ENCODE data around the gene HOXB13. TPM values are rescaled to one million over a fixed set of nuclear protein-coding genes. Genes with fewer than 3 reads are reported as not detected.
A peak's percentile ranks its signal among the peaks of the same experiment; 100 is the strongest.

The HOXB13 gene
- total and polyA plus RNA-seq, 2 of the 13 experiments (the other 11 are each of a cell fraction or from before 2014, with no cell fraction given): not detected

DNA sequence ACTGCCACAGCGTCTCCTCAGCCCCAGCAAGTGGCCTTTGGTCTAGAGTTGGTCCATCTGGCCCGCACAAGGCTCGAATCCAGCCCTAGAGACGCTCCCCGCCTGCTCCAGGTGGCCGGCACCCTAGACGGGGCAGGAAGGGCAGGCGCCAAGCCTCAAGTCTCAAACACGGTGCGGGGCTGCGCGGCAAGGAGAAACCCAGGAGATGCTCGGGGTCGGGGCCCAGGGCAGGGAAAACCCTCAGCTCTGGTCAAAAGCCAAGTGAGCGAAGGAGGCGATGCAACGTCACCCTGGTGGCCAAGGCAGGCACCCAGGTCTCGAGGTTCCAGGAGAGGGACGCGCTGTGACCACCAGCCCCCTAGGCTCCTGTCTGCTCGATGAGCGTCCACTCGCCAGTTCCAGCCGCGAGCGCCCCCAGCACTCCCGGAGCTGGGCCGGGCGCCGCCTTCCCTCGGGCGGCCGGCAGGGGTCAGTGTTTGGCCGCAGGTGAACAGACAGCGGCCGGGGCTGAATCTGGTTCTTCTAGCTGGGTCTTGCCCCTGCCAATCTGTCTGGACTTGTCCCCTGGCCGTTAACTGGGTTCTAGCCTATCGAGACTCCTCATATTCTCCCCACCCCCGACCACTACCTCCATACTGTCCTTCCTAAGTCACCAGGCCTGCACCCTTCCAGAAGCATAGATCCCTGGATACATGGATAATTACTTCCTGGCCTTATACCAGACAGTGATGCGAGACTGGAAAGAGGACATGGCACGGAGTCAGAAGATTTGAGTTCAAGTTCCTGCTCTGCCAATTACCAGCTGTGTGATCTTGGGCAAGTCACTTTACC is 50.2 kb downstream of the HOXB13 start:
- H2AFZ ChIP-seq (ENCODE audit: low read length): no peak overlapping the region
- H4K20me1 ChIP-seq (ENCODE audit: insufficient read depth, low read length): no peaks in the 10 kb centered on the region
- CTCF ChIA-PET (ENCODE audit: low intra/inter-chr PET ratio, low total read pairs): interaction anchor here (1.2 to 2.9 kb wide), 4 partner anchors 113 to 206 kb away, joined by 3 to 30 read pairs (median 14); no protein-coding TSS in a partner anchor
- no TSS peak for BruUV-seq (replicated peaks)
- no peaks in the 10 kb centered on the region for H3K79me2 ChIP-seq (ENCODE audit: insufficient read depth, low read length)
- no peaks in the 10 kb centered on the region for H3K36me3 ChIP-seq (replicated peaks in 1 of 2; ENCODE audit: control insufficient read depth in 1 of 2, insufficient read depth in 2 of 2, low read length in 2 of 2)
- in situ Hi-C loops (cut with HindIII; ENCODE audit: extremely low pct_ligation_motif_present, low pct_unique_long_range_greater_than_20kb): no loop called here
- H3K27me3 ChIP-seq (ENCODE audit: control insufficient read depth in 1 of 2, insufficient read depth in 2 of 2, low read length in 2 of 2): peaks cover 0 to 26% of the 10 kb centered on the region in 2 experiments; a peak in 3 of 5 replicates
- H3K4me2 ChIP-seq (ENCODE audit: low read depth, low read length): peak overlapping the region; percentile 58
- H3K4me3 ChIP-seq (replicated peaks in 1 of 3; ENCODE audit: insufficient read depth in 1 of 3, low read depth in 2 of 3, low read length in 3 of 3): peak overlapping the region in 1 of 3 experiments; percentile 51; a peak in 1 of 6 replicates
- ATAC-seq (peak; percentile 98), DNase-seq (ENCODE audit: low spot score) (peak; percentile 48), FAIRE-seq (peak; percentile 44)
- intact Hi-C loops (cut with micrococcal nuclease; ENCODE audit: unreplicated experiment): loop anchor here (1.0 to 5.0 kb wide), 3 partner anchors 112 to 201 kb away; no protein-coding TSS in a partner anchor
- no peak overlapping the region for H3K27ac ChIP-seq (ENCODE audit: extremely low read length, insufficient read depth, low read length)
- H3K4me1 ChIP-seq (ENCODE audit: insufficient read depth, low read length): 0 out of 2 replicates have a peak, but pooled peaks cover 9% of the 10 kb centered on the region
- no peaks in the 10 kb centered on the region for H3K9me3 ChIP-seq (ENCODE audit: low read length)
- no peak overlapping the region for H3K9ac ChIP-seq (ENCODE audit: insufficient read depth, low read depth, low read length)
- POLR2A ChIA-PET: interaction anchor here (0.6 to 1.5 kb wide), 4 partner anchors 121 to 214 kb away, joined by 3 to 5 read pairs (median 4); partner anchors contain the start of gene ATP5MC1
- WGBS (ENCODE audit: low lambda C conversion rate): 6% methylated on average over 24 of the region's 41 CpGs
- TF ChIP-seq ATF1 (CRISPR knock-in tag; IDR thresholded peaks at IDR 0.05) (no peak), KLF12 (CRISPR knock-in tag; IDR thresholded peaks at IDR 0.05; ENCODE audit: borderline replicate concordance) (no peak), FOXP1 (IDR thresholded peaks at IDR 0.05) (no peak), FOXP1 (CRISPR knock-in tag; IDR thresholded peaks at IDR 0.05) (no peak), MAFG (CRISPR knock-in tag; IDR thresholded peaks at IDR 0.05) (0 out of 2 replicates have a peak, but pooled peaks have one; percentile 23), ZFP37 (CRISPR knock-in tag; IDR thresholded peaks at IDR 0.05; ENCODE audit: borderline replicate concordance) (no peak), ZNF567 (CRISPR knock-in tag; IDR thresholded peaks at IDR 0.05; ENCODE audit: borderline replicate concordance) (no peak), EEA1 (CRISPR knock-in tag; IDR thresholded peaks at IDR 0.05; ENCODE audit: borderline replicate concordance) (no peak)
- TF ChIP-seq, protein P1, sequence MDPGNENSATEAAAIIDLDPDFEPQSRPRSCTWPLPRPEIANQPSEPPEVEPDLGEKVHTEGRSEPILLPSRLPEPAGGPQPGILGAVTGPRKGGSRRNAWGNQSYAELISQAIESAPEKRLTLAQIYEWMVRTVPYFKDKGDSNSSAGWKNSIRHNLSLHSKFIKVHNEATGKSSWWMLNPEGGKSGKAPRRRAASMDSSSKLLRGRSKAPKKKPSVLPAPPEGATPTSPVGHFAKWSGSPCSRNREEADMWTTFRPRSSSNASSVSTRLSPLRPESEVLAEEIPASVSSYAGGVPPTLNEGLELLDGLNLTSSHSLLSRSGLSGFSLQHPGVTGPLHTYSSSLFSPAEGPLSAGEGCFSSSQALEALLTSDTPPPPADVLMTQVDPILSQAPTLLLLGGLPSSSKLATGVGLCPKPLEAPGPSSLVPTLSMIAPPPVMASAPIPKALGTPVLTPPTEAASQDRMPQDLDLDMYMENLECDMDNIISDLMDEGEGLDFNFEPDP (CRISPR knock-in tag; conservative IDR thresholded peaks at IDR 0.05): no peak
- TF ChIP-seq, protein P2, sequence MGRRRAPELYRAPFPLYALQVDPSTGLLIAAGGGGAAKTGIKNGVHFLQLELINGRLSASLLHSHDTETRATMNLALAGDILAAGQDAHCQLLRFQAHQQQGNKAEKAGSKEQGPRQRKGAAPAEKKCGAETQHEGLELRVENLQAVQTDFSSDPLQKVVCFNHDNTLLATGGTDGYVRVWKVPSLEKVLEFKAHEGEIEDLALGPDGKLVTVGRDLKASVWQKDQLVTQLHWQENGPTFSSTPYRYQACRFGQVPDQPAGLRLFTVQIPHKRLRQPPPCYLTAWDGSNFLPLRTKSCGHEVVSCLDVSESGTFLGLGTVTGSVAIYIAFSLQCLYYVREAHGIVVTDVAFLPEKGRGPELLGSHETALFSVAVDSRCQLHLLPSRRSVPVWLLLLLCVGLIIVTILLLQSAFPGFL (CRISPR knock-in tag; IDR thresholded peaks at IDR 0.05): no peak; the same call in 1 of the 2 replicates
- TF ChIP-seq, protein P3, sequence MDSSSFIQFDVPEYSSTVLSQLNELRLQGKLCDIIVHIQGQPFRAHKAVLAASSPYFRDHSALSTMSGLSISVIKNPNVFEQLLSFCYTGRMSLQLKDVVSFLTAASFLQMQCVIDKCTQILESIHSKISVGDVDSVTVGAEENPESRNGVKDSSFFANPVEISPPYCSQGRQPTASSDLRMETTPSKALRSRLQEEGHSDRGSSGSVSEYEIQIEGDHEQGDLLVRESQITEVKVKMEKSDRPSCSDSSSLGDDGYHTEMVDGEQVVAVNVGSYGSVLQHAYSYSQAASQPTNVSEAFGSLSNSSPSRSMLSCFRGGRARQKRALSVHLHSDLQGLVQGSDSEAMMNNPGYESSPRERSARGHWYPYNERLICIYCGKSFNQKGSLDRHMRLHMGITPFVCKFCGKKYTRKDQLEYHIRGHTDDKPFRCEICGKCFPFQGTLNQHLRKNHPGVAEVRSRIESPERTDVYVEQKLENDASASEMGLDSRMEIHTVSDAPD (CRISPR knock-in tag; IDR thresholded peaks at IDR 0.05): no peak
- TF ChIP-seq, protein P4, sequence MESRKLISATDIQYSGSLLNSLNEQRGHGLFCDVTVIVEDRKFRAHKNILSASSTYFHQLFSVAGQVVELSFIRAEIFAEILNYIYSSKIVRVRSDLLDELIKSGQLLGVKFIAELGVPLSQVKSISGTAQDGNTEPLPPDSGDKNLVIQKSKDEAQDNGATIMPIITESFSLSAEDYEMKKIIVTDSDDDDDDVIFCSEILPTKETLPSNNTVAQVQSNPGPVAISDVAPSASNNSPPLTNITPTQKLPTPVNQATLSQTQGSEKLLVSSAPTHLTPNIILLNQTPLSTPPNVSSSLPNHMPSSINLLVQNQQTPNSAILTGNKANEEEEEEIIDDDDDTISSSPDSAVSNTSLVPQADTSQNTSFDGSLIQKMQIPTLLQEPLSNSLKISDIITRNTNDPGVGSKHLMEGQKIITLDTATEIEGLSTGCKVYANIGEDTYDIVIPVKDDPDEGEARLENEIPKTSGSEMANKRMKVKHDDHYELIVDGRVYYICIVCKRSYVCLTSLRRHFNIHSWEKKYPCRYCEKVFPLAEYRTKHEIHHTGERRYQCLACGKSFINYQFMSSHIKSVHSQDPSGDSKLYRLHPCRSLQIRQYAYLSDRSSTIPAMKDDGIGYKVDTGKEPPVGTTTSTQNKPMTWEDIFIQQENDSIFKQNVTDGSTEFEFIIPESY (CRISPR knock-in tag; IDR thresholded peaks at IDR 0.05): no peak
- TF ChIP-seq, protein P5, sequence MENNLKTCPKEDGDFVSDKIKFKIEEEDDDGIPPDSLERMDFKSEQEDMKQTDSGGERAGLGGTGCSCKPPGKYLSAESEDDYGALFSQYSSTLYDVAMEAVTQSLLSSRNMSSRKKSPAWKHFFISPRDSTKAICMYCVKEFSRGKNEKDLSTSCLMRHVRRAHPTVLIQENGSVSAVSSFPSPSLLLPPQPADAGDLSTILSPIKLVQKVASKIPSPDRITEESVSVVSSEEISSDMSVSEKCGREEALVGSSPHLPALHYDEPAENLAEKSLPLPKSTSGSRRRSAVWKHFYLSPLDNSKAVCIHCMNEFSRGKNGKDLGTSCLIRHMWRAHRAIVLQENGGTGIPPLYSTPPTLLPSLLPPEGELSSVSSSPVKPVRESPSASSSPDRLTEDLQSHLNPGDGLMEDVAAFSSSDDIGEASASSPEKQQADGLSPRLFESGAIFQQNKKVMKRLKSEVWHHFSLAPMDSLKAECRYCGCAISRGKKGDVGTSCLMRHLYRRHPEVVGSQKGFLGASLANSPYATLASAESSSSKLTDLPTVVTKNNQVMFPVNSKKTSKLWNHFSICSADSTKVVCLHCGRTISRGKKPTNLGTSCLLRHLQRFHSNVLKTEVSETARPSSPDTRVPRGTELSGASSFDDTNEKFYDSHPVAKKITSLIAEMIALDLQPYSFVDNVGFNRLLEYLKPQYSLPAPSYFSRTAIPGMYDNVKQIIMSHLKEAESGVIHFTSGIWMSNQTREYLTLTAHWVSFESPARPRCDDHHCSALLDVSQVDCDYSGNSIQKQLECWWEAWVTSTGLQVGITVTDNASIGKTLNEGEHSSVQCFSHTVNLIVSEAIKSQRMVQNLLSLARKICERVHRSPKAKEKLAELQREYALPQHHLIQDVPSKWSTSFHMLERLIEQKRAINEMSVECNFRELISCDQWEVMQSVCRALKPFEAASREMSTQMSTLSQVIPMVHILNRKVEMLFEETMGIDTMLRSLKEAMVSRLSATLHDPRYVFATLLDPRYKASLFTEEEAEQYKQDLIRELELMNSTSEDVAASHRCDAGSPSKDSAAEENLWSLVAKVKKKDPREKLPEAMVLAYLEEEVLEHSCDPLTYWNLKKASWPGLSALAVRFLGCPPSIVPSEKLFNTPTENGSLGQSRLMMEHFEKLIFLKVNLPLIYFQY (CRISPR knock-in tag; IDR thresholded peaks at IDR 0.05; ENCODE audit: borderline replicate concordance): no peak

Measured in HepG2 (cell line).